Measurements from ENCODE around the gene GFOD1.
"Not testable (repeated sequence)": the region's sequence is repeated elsewhere in the genome, so short reads cannot be mapped to it uniquely, and the experiment has no call there.

Gene GFOD1

GRCh38 chr6:13398421-13398994 is 88.9 kb downstream of the GFOD1 start:
- no peak for DNase-seq

- no peak for DNase-seq
These were observed 89.4 kb downstream of the GFOD1 start for GRCh38 chr6:13398069-13398381.

GRCh38 chr6:13397359-13398068 is 89.9 kb downstream of the GFOD1 start:
- no peak for DNase-seq

- no peak for DNase-seq
These were observed 91.1 kb downstream of the GFOD1 start for GRCh38 chr6:13396241-13396792.

GRCh38 chr6:13395272-13396237 is 91.8 kb downstream of the GFOD1 start:
- DNase-seq, result no peak

- no peak for DNase-seq
These were observed 94.9 kb downstream of the GFOD1 start for GRCh38 chr6:13392462-13392861.

- DNase-seq, result no peak
These were observed 95.9 kb downstream of the GFOD1 start for GRCh38 chr6:13391537-13391936.

- DNase-seq, result no peak
These were observed 96.7 kb downstream of the GFOD1 start for GRCh38 chr6:13390658-13391057.

- not testable (repeated sequence) for DNase-seq
These were observed 98.2 kb downstream of the GFOD1 start for GRCh38 chr6:13389237-13389636.

- DNase-seq, result not testable (repeated sequence)
These were observed 98.6 kb downstream of the GFOD1 start for GRCh38 chr6:13388769-13389168.

GRCh38 chr6:13384966-13385365 is 102.4 kb downstream of the GFOD1 start:
- DNase-seq, result no peak

GRCh38 chr6:13384506-13384905 is 102.9 kb downstream of the GFOD1 start:
- no peak for DNase-seq

- DNase-seq, result no peak
These were observed 103.9 kb downstream of the GFOD1 start for GRCh38 chr6:13383328-13384163.

- no peak for DNase-seq
These were observed 106.6 kb downstream of the GFOD1 start for GRCh38 chr6:13380761-13381160.

- no peak for DNase-seq
These were observed 108.5 kb downstream of the GFOD1 start for GRCh38 chr6:13378669-13379590.

- no peak for DNase-seq
These were observed 110.2 kb downstream of the GFOD1 start for GRCh38 chr6:13377054-13377758.

- DNase-seq, result peak; percentile 64
These were observed 112.0 kb downstream of the GFOD1 start for GRCh38 chr6:13375360-13375878.

- no peak for DNase-seq
These were observed 113.5 kb downstream of the GFOD1 start for GRCh38 chr6:13373919-13374318.

- no peak for DNase-seq
These were observed 113.9 kb downstream of the GFOD1 start for GRCh38 chr6:13373488-13373886.

GRCh38 chr6:13372688-13373487 is 114.5 kb downstream of the GFOD1 start:
- DNase-seq, result no peak

Data from stimulated activated CD4-positive, alpha-beta T cell treated with anti-CD3 and anti-CD28 coated beads, Interleukin-1b, Interleukin-23, amount 100 ng/mL, for 48 hours (primary cell).